AG04450 (cell line): Measurements from ENCODE around the gene MAP1LC3B. TPM values are rescaled to one million over a fixed set of nuclear protein-coding genes. Genes with fewer than 3 reads are reported as not detected.

Experiments used
- CTCF ChIA-PET: fragments of 300-600, 350-600 bp; formaldehyde crosslinking; extraction: SDS; loops from one replicate; lab custom pipeline; 2022; ENCODE audit warnings: antibody characterized with exemption, inconsistent platforms; lab: Charles Lee
- POLR2A ChIA-PET: fragments of 350-600 bp; formaldehyde crosslinking; extraction: SDS; loops from one replicate; lab custom pipeline; 2021; ENCODE audit warnings: antibody characterized with exemption, inconsistent platforms; lab: Yijun Ruan, JAX
- DNase-seq: peaks from one replicate; pipeline ENCODE4 v3.0.0-alpha.2; 2011; ENCODE audit warnings: low read depth, low spot score
- H3K27ac ChIP-seq: one replicate; pipeline ENCODE4 v1.5.1; 2012; ENCODE audit warnings: low read depth, low read length, control low read depth
- H3K27me3 ChIP-seq: one replicate; pipeline ENCODE4 v1.6.0; 2012; ENCODE audit warnings: low read length; ENCODE audit not compliant: control insufficient read depth, insufficient read depth
- H3K4me3 ChIP-seq: 2 replicates; pipeline ENCODE4 v1.5.1; 2011; ENCODE audit warnings: mild to moderate bottlenecking, low read depth, low read length, control low read depth
- H3K9me3 ChIP-seq: 2 replicates; pipeline ENCODE4 v1.5.1; 2012; ENCODE audit warnings: low read length; ENCODE audit not compliant: control insufficient read depth, insufficient read depth
- polyA plus RNA-seq: library from polyadenylated mRNA; depleted of rRNA; stranded (reverse); fragments of >200 nt; gene quantifications from 2 replicates; pipeline ENCODE4 v1.2.3, GENCODE V29; 2011
- TF ChIP-seq, protein P1 (sequence below): IDR thresholded peaks from 2 replicates; pipeline ENCODE4 v1.5.1; 2011; ENCODE audit warnings: low read depth, low read length, control low read depth, inconsistent platforms

Gene MAP1LC3B
- polyA plus RNA-seq, 1 experiment = 70.1 TPM

DNA sequence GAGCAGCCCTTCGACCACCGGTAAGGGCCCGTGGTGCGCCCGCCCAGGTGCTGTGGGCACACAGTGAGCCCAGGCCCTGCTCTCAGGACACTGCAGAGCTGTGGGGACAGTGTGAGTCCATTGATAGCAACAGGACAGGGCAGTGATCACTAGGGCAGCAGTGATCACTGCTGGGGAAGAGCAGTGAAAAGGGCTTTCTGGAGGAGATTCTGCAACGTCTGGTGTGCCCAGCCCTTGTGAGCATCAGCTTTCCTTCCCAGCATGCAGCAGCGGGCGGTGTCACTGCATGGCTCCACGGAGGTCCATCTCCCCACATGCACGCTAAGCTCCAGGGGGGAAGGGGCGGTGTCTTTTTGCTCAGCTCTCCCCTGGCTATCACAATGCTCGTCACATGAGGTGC, 32.1 kb downstream of the MAP1LC3B start:
- CTCF ChIA-PET = interaction anchor here (3.1 kb wide), 1 partner anchor 212 kb away, joined by 11 read pairs; no protein-coding TSS in a partner anchor
- no peaks in the 10 kb centered on the region for H3K27me3 ChIP-seq
- POLR2A ChIA-PET = no interaction called here

DNA sequence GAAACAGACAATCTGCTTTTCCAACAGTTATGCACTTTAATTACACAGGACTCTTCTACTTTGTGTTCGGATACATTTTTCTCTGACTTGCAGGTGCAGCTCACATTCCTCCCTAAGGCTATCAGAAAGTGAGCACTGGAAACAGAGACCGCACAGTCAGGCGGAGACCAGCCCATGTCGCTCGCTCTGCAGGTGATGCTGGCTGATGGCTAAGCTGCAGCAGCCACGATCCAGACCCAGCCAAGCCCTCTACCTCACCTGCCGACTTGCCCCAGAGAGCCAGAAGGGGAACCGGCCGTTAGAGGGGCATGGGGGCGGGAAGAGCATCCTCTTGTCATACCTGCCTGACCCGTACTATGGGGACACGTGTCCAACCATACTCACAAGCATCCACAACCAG, 33.8 kb downstream of the MAP1LC3B start:
- TF ChIP-seq, protein P1, sequence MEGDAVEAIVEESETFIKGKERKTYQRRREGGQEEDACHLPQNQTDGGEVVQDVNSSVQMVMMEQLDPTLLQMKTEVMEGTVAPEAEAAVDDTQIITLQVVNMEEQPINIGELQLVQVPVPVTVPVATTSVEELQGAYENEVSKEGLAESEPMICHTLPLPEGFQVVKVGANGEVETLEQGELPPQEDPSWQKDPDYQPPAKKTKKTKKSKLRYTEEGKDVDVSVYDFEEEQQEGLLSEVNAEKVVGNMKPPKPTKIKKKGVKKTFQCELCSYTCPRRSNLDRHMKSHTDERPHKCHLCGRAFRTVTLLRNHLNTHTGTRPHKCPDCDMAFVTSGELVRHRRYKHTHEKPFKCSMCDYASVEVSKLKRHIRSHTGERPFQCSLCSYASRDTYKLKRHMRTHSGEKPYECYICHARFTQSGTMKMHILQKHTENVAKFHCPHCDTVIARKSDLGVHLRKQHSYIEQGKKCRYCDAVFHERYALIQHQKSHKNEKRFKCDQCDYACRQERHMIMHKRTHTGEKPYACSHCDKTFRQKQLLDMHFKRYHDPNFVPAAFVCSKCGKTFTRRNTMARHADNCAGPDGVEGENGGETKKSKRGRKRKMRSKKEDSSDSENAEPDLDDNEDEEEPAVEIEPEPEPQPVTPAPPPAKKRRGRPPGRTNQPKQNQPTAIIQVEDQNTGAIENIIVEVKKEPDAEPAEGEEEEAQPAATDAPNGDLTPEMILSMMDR = no peak
- CTCF ChIA-PET = interaction anchor here (0.6 to 3.1 kb wide), 3 partner anchors 9 to 210 kb away, joined by 3 to 13 read pairs (median 11); no protein-coding TSS in a partner anchor
- DNase-seq = no peak
- no peaks in the 10 kb centered on the region for H3K27me3 ChIP-seq
- no peak overlapping the region for H3K27ac ChIP-seq
- H3K4me3 ChIP-seq = no peak overlapping the region
- POLR2A ChIA-PET = interaction anchor here (1.0 kb wide), 1 partner anchor 20 kb away, joined by 3 read pairs; no protein-coding TSS in a partner anchor
- peaks cover 4% of the 10 kb centered on the region; the same call in 1 of the 2 replicates for H3K9me3 ChIP-seq

More for the DNA sequence above, 32.1 kb downstream of the MAP1LC3B start:
- no peak for DNase-seq
- TF ChIP-seq, protein P1 = no peak
- Histone ChIP-seq H3K9me3 (peaks cover 4% of the 10 kb centered on the region; the same call in 1 of the 2 replicates), H3K27ac (no peak overlapping the region), H3K4me3 (no peak overlapping the region)

DNA sequence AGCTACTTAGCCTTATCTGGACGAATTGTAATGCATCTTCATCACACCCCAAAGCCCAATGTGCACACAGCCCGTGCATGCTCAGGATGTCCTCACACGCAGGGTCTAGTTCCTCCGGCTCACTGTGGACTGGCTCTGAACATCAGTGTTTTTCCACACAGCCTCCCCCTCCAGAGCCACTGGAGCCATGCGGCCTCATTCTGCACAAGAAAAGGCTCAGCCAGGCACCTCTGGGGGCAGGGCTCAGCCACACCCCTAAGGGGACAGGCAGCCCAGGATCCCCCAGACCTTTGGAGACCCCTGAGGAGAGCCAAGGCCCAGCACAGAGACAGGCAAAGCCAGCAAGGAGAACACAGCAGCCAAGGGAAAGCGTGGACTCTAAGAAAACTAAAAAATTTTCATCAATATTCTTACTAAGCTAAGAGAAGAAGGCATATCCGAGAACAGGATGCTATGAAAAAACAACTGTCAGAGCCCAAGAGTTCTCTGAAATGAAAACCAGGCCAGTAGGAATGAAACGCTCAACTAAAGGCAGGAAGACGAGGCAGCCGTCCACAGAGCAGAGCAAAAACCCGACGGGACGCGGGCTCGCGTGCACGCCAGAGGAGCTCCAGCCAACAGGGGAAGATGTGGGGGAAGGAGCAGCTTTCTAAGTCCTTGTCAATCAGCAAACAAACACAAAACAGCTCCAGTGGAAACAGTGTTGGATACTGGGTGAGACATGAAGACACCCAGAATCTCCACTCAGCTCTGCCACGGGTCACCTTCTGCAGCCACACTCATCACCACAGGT, 34.5 kb downstream of the MAP1LC3B start:
- H3K27me3 ChIP-seq = no peaks in the 10 kb centered on the region
- H3K27ac ChIP-seq = no peak overlapping the region
- H3K9me3 ChIP-seq = peaks cover 4% of the 10 kb centered on the region; the same call in 1 of the 2 replicates
- POLR2A ChIA-PET = interaction anchor here (0.5 kb wide), 1 partner anchor 109 kb away, joined by 3 read pairs; no protein-coding TSS in a partner anchor
- TF ChIP-seq, protein P1 = no peak
- no peak for DNase-seq
- H3K4me3 ChIP-seq = no peak overlapping the region
- CTCF ChIA-PET = interaction anchor here (0.7 to 3.1 kb wide), 3 partner anchors 10 to 210 kb away, joined by 3 to 13 read pairs (median 11); no protein-coding TSS in a partner anchor

DNA sequence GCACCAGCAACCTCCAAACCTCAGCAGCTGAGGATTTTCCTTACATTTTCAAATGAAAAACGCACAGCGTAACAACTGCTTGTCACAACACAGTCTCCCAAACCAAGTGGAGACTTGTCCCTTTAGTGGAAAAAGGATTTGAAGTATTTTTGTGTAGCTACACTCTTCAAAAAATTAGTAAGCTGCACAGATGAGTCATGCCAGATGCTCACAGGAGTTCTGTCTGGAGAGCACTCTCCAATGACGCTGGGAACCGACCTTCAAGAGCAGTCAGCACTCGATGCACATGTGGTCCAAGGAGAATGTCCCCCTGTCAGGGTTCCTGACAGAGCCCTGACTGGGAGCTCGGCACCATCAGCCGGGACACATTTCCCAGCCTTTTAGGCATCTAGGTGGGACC, 39.8 kb downstream of the MAP1LC3B start:
- H3K27ac ChIP-seq = peak overlapping the region; percentile 52
- DNase-seq = peak; percentile 67
- H3K9me3 ChIP-seq = no peaks in the 10 kb centered on the region; the same call in 1 of the 2 replicates
- H3K4me3 ChIP-seq = no peak overlapping the region
- no peaks in the 10 kb centered on the region for H3K27me3 ChIP-seq
- CTCF ChIA-PET = interaction anchor here (0.7 to 1.0 kb wide), 2 partner anchors 15 to 204 kb away, joined by 3 read pairs; no protein-coding TSS in a partner anchor
- POLR2A ChIA-PET = interaction anchor here (0.6 kb wide), 2 partner anchors 32 to 201 kb away, joined by 3 read pairs; no protein-coding TSS in a partner anchor
- TF ChIP-seq, protein P1 = no peak
